CD4-positive, alpha-beta memory T cell (primary cell): ENCODE measurements around the gene MYH7. TPM values are rescaled to one million over a fixed set of nuclear protein-coding genes. Genes with fewer than 3 reads are reported as not detected.
"Not testable (repeated sequence)": the region's sequence is repeated elsewhere in the genome, so short reads cannot be mapped to it uniquely, and the experiment has no call there.

Experiments used
- CTCF ChIA-PET: fragments of 350-600 bp; sonication (Branson Sonifier 250); formaldehyde crosslinking; loops from one replicate; lab custom pipeline; 2021; ENCODE audit warnings: inconsistent platforms; ENCODE audit not compliant: partially characterized antibody; lab: Charles Lee
- POLR2A ChIA-PET: fragments of 350-600 bp; sonication (Branson Sonifier 250); formaldehyde crosslinking; loops from one replicate; lab custom pipeline; 2021; ENCODE audit not compliant: partially characterized antibody; lab: Charles Lee
- DNase-seq, 5 donors: peaks; one replicate each; pipeline versions ENCODE4 v3.0.0 to v3.0.0-alpha.2; 2020 to 2022; ENCODE audit warnings: mixed read lengths in 1 of 5
- H3K27ac ChIP-seq: one replicate; pipeline ENCODE4 v1.7.0; 2013; ENCODE audit warnings: low read depth, low read length
- H3K27me3 ChIP-seq: 2 replicates; pipeline ENCODE4 v1.7.0; 2013; ENCODE audit warnings: mild to moderate bottlenecking, low read length, moderate library complexity; ENCODE audit not compliant: insufficient read depth
- H3K36me3 ChIP-seq: 2 replicates; pipeline ENCODE4 v1.7.0; 2013; ENCODE audit warnings: mild to moderate bottlenecking, low read length, moderate library complexity; ENCODE audit not compliant: insufficient read depth
- H3K4me1 ChIP-seq: 2 replicates; pipeline ENCODE4 v1.7.0; 2013; ENCODE audit warnings: mild to moderate bottlenecking, low read length, moderate library complexity; ENCODE audit not compliant: insufficient read depth
- H3K4me3 ChIP-seq, 2 donors: one replicate each; pipeline ENCODE4 v1.7.0; 2013; ENCODE audit warnings: low read length in 2 of 2, mild to moderate bottlenecking in 1 of 2
- H3K9me3 ChIP-seq, 2 donors: one replicate each; pipeline ENCODE4 v1.7.0; 2013; ENCODE audit warnings: low read length in 2 of 2, control low read depth in 1 of 2; ENCODE audit not compliant: control insufficient read depth in 1 of 2
- H3K27ac Mint-ChIP-seq, 7 donors: one replicate each; pipeline ENCODE4 v1.8.0; 2020 to 2021; ENCODE audit warnings: mixed read lengths in 7 of 7, mild to moderate bottlenecking in 6 of 7, inconsistent platforms in 3 of 7, moderate library complexity in 3 of 7
- H3K27me3 Mint-ChIP-seq, 2 donors: one replicate each; pipeline ENCODE4 v1.8.0; 2020 to 2021; ENCODE audit warnings: mixed read lengths in 2 of 2
- H3K36me3 Mint-ChIP-seq, 2 donors: one replicate each; pipeline ENCODE4 v1.8.0; 2020 to 2021; ENCODE audit warnings: mixed read lengths in 2 of 2, inconsistent platforms in 1 of 2, mild to moderate bottlenecking in 1 of 2
- H3K4me1 Mint-ChIP-seq, 4 donors: one replicate each; pipeline ENCODE4 v1.8.0; 2020 to 2021; ENCODE audit warnings: mixed read lengths in 4 of 4, mild to moderate bottlenecking in 1 of 4
- H3K4me3 Mint-ChIP-seq, 8 donors: one replicate each; pipeline ENCODE4 v1.8.0; 2020 to 2021; ENCODE audit warnings: mixed read lengths in 8 of 8, mild to moderate bottlenecking in 7 of 8, moderate library complexity in 6 of 8, inconsistent platforms in 3 of 8
- H3K9me3 Mint-ChIP-seq, 8 donors: one replicate each; pipeline ENCODE4 v1.8.0; 2020 to 2021; ENCODE audit warnings: mixed read lengths in 8 of 8, mild to moderate bottlenecking in 5 of 8, inconsistent platforms in 3 of 8, moderate library complexity in 1 of 8
- intact Hi-C: fragments of 100-400 bp; cut with micrococcal nuclease; formaldehyde crosslinking; loops from one replicate; pipeline ENCODE4 v1.15.1; 2023
- polyA plus RNA-seq, 2 donors: library from polyadenylated mRNA; unstranded; fragments of 300-500 nt; fragmentation: Illumina TruSeq; gene quantifications; one replicate each; pipeline ENCODE4 v1.2.3, GENCODE V29; 2021
- total RNA-seq, 2 experiments: library from RNA; stranded (reverse); gene quantifications; one replicate each; pipeline ENCODE4 v1.2.3, GENCODE V29; 2021

Gene MYH7
- total and polyA plus RNA-seq, 4 experiments from 2014 or later = not detected

GRCh38 chr14:23404331-23404900, 31.0 kb downstream of the MYH7 start:
- intact Hi-C loops = no loop called here
- DNase-seq = no peak
- no peaks in the 10 kb centered on the region for H3K9me3 ChIP-seq
- H3K4me1 ChIP-seq = no peaks in the 10 kb centered on the region
- Mint-ChIP-seq H3K27me3 (peaks cover 4 to 22% of the 10 kb centered on the region in 2 donors), H3K27ac (no peak overlapping the region), H3K36me3 (no peaks in the 10 kb centered on the region), H3K9me3 (peaks cover 0 to 3% (median 0%) of the 10 kb centered on the region in 8 donors), H3K4me1 (no peaks in the 10 kb centered on the region), H3K4me3 (no peak overlapping the region)
- CTCF ChIA-PET = no interaction called here
- no peak overlapping the region for H3K27ac ChIP-seq
- H3K4me3 ChIP-seq = no peak overlapping the region
- no peaks in the 10 kb centered on the region for H3K36me3 ChIP-seq
- POLR2A ChIA-PET = no interaction called here
- H3K27me3 ChIP-seq = no peaks in the 10 kb centered on the region

DNA sequence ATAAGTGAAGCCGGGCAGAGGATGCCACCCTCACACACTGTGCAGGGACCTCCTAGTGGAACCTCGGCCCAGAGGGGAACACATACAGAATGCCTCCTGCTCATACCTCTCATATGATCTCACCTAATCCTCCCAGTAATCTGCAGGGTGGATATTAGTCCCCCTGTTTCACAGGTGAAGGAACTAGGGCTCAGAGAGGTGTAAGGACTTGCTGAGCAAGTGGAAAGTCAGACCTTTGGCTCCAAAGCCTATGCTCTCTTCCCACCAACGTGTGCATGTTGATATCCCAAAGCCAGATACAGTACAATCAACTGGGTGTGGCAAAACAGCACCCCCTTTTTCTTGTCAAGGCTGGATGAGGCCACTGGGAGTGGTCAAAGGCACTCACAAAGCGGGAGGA, 31.6 kb downstream of the MYH7 start:
- peaks cover 4 to 22% of the 10 kb centered on the region in 2 donors for H3K27me3 Mint-ChIP-seq
- H3K27ac Mint-ChIP-seq = no peak overlapping the region
- Histone ChIP-seq H3K4me1 (no peaks in the 10 kb centered on the region), H3K4me3 (no peak overlapping the region), H3K27ac (no peak overlapping the region), H3K27me3 (no peaks in the 10 kb centered on the region), H3K9me3 (no peaks in the 10 kb centered on the region), H3K36me3 (no peaks in the 10 kb centered on the region)
- intact Hi-C loops = no loop called here
- CTCF ChIA-PET = no interaction called here
- no peak for DNase-seq
- no peak overlapping the region for H3K4me3 Mint-ChIP-seq
- POLR2A ChIA-PET = no interaction called here
- H3K36me3 Mint-ChIP-seq = no peaks in the 10 kb centered on the region
- H3K4me1 Mint-ChIP-seq = no peaks in the 10 kb centered on the region
- peaks cover 0 to 3% (median 0%) of the 10 kb centered on the region in 8 donors for H3K9me3 Mint-ChIP-seq

- DNase-seq = no peak
- no peaks in the 10 kb centered on the region for H3K9me3 ChIP-seq
- no peak overlapping the region for H3K27ac ChIP-seq
- Mint-ChIP-seq H3K27ac (no peak overlapping the region), H3K9me3 (peaks cover 0 to 3% (median 0%) of the 10 kb centered on the region in 8 donors), H3K4me1 (no peaks in the 10 kb centered on the region), H3K27me3 (peaks cover 6 to 21% of the 10 kb centered on the region in 2 donors), H3K4me3 (no peak overlapping the region), H3K36me3 (no peaks in the 10 kb centered on the region)
- POLR2A ChIA-PET = no interaction called here
- CTCF ChIA-PET = no interaction called here
- no peak overlapping the region for H3K4me3 ChIP-seq
- no peaks in the 10 kb centered on the region for H3K36me3 ChIP-seq
- no peaks in the 10 kb centered on the region for H3K4me1 ChIP-seq
- intact Hi-C loops = no loop called here
- H3K27me3 ChIP-seq = no peaks in the 10 kb centered on the region
Observed at GRCh38 chr14:23403139-23403438, 32.4 kb downstream of the MYH7 start.

- H3K9me3 ChIP-seq = no peaks in the 10 kb centered on the region
- CTCF ChIA-PET = no interaction called here
- Mint-ChIP-seq H3K27me3 (peaks cover 2 to 18% of the 10 kb centered on the region in 2 donors), H3K27ac (no peak overlapping the region), H3K4me3 (no peak overlapping the region), H3K4me1 (no peaks in the 10 kb centered on the region), H3K36me3 (no peaks in the 10 kb centered on the region), H3K9me3 (no peaks in the 10 kb centered on the region)
- no peak overlapping the region for H3K4me3 ChIP-seq
- H3K36me3 ChIP-seq = no peaks in the 10 kb centered on the region
- POLR2A ChIA-PET = no interaction called here
- no peaks in the 10 kb centered on the region for H3K4me1 ChIP-seq
- no peak overlapping the region for H3K27ac ChIP-seq
- no peaks in the 10 kb centered on the region for H3K27me3 ChIP-seq
- DNase-seq = no peak
- intact Hi-C loops = no loop called here
Observed at GRCh38 chr14:23402296-23403138, 32.9 kb downstream of the MYH7 start.

DNA sequence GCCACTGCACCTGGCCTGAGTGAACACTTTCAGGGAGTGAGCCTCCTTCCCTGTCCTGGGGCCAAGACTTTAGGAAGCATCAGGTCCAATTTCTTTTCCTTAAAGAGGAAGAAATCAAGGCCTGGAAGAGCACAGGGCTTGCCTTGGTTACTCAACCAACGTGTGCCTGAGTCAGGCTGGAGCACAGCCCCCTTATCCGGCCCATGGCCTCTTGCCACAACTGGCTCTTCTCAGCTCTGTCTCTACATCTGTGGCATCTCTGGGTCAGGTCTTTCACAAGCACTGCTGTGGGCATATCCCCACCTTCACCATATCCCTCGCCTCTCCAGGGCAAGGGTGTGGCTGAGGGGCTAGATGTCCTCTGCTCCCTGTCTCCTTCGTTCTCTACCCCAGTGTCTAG, 34.2 kb downstream of the MYH7 start:
- Histone ChIP-seq H3K27me3 (no peaks in the 10 kb centered on the region), H3K36me3 (no peaks in the 10 kb centered on the region), H3K27ac (no peak overlapping the region), H3K4me1 (no peaks in the 10 kb centered on the region), H3K9me3 (no peaks in the 10 kb centered on the region), H3K4me3 (no peak overlapping the region)
- H3K9me3 Mint-ChIP-seq = no peaks in the 10 kb centered on the region
- no peaks in the 10 kb centered on the region for H3K36me3 Mint-ChIP-seq
- H3K4me1 Mint-ChIP-seq = no peaks in the 10 kb centered on the region
- no peak for DNase-seq
- CTCF ChIA-PET = no interaction called here
- intact Hi-C loops = no loop called here
- POLR2A ChIA-PET = no interaction called here
- no peak overlapping the region for H3K27ac Mint-ChIP-seq
- peaks cover 2 to 16% of the 10 kb centered on the region in 2 donors for H3K27me3 Mint-ChIP-seq
- no peak overlapping the region for H3K4me3 Mint-ChIP-seq

DNA sequence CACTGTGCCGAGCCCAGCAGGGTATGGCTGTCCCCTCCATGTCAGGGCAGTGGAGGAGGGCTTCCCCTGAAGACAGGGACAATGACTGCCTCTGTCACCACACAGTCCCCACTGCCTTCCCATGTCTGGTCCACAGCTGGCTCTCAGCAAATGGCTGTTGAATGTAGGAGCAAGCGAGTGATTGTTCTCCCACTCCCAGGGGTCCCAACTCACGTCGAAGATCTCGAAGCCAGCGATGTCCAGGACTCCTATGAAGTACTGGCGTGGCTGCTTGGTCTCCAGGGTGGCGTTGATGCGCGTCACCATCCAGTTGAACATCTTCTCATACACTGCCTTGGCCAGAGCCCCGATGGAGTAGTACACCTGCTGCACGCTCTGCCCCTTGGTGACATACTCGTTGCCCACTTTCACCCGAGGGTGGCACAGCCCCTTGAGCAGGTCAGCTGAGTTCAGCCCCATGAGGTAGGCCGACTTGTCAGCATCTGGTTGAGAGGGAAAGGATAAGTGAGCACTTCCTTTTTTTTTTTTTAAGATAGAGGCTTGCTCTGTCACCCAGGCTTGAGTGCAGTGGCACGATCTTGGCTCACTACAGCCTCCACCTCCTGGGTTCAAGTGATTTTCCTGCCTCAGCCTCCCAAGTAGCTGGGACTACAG, 34.8 kb downstream of the MYH7 start:
- H3K9me3 Mint-ChIP-seq, H3K27me3 ChIP-seq, H3K27ac ChIP-seq, H3K9me3 ChIP-seq, CTCF ChIA-PET, POLR2A ChIA-PET, H3K4me3 ChIP-seq, H3K36me3 ChIP-seq, H3K4me1 Mint-ChIP-seq, H3K36me3 Mint-ChIP-seq, DNase-seq, intact Hi-C loops, H3K4me3 Mint-ChIP-seq, H3K4me1 ChIP-seq, H3K27ac Mint-ChIP-seq: not testable (repeated sequence)
- H3K27me3 Mint-ChIP-seq = peaks cover 2 to 16% of the 10 kb centered on the region in 2 donors

DNA sequence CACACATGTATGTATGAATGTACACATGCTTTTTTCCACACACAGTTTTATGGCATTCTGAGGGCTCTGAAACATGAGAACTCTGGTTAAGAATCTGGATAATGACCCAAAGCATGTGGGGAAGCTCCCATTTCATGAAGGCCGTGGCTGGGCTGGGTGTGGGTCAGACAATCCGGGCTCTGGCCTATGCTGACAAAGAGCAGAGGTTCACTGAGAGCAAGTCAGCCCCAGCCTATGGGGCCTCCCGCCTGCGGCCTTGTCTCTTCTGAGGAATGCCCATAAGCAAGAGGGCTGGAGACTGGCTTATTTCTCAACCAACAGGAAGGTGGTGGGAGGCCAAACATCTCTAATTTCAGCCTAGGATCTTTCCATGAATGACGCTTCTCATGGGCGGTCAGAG, 35.9 kb downstream of the MYH7 start:
- Histone ChIP-seq H3K4me1 (no peaks in the 10 kb centered on the region), H3K4me3 (no peak overlapping the region), H3K9me3 (no peaks in the 10 kb centered on the region), H3K27me3 (no peaks in the 10 kb centered on the region), H3K36me3 (no peaks in the 10 kb centered on the region), H3K27ac (no peak overlapping the region)
- Mint-ChIP-seq H3K36me3 (no peaks in the 10 kb centered on the region), H3K9me3 (no peaks in the 10 kb centered on the region), H3K27me3 (peaks cover 2 to 12% of the 10 kb centered on the region in 2 donors), H3K4me3 (no peak overlapping the region), H3K27ac (no peak overlapping the region), H3K4me1 (no peaks in the 10 kb centered on the region)
- ChIA-PET CTCF (no interaction called here), POLR2A (no interaction called here)
- intact Hi-C loops = no loop called here
- DNase-seq = no peak
